ENCODE data around the gene TAS1R1.

GRCh38 chr1:6594977-6595740 is 40.1 kb downstream of the TAS1R1 start:
- TF ChIP-seq CTCF (IDR thresholded peaks at IDR 0.05) (no peak), POLR2A (IDR thresholded peaks at IDR 0.05) (no peak)

Measured in heart left ventricle (tissue), 13 donors.